WTC11 (cell line): ENCODE results near the gene PAFAH1B2.

Source experiments
- ARID4B ChIP-seq: sonication (generic); formaldehyde crosslinking; IDR thresholded peaks from 2 replicates; pipeline ENCODE4 v1.8.0; 2023; ENCODE audit warnings: missing genetic modification reagents, mild to moderate bottlenecking, borderline replicate concordance
- CTCF ChIP-seq: fragments of 200-600 bp; IDR thresholded peaks from 2 replicates; pipeline ENCODE4 v1.8.0; 2022; ENCODE audit warnings: antibody characterized with exemption
- NR2C2 ChIP-seq: sonication (generic); formaldehyde crosslinking; IDR thresholded peaks from 2 replicates; pipeline ENCODE4 v1.8.0; 2022; ENCODE audit warnings: mild to moderate bottlenecking, missing genetic modification reagents

- TF ChIP-seq CTCF (no peak), NR2C2 (CRISPR knock-in tag) (no peak), ARID4B (CRISPR knock-in tag) (no peak)
Measured at GRCh38 chr11:117126223-117126965, 17.7 kb upstream of the PAFAH1B2 start.
